Measurements from ENCODE around the gene PIK3R3. TPM values are rescaled to one million over a fixed set of nuclear protein-coding genes. Genes with fewer than 3 reads are reported as not detected.

The PIK3R3 gene
- total RNA-seq, 1 experiment from 2014 or later = 30.2 TPM

- intact Hi-C loops (cut with micrococcal nuclease; ENCODE audit: unreplicated experiment) = no loop called here
- CTCF ChIA-PET = no interaction called here
- Histone ChIP-seq H3K9me3 (ENCODE audit: low read depth, low read length, poor library complexity, severe bottlenecking) (no peaks in the 10 kb centered on the region), H3K4me3 (ENCODE audit: low read depth, low read length, poor library complexity, severe bottlenecking) (no peak overlapping the region), H3K27ac (ENCODE audit: low read depth, low read length, poor library complexity, severe bottlenecking) (no peak overlapping the region), H3K4me1 (ENCODE audit: insufficient read depth, low read length, poor library complexity, severe bottlenecking) (no peaks in the 10 kb centered on the region), H3K27me3 (replicated peaks; ENCODE audit: insufficient read depth, low read depth, low read length, poor library complexity) (no peaks in the 10 kb centered on the region), H3K36me3 (ENCODE audit: insufficient read depth, low read length, poor library complexity, severe bottlenecking) (peaks cover 8% of the 10 kb centered on the region)
- DNase-seq (ENCODE audit: low spot score) = no peak
- TF ChIP-seq CTCF (conservative IDR thresholded peaks at IDR 0.05; ENCODE audit: low read depth, low read length) (no peak), EZH2 (IDR thresholded peaks at IDR 0.05; ENCODE audit: borderline replicate concordance, low read depth, low read length, poor library complexity, severe bottlenecking) (no peak)
- BruUV-seq (replicated peaks) = no TSS peak
- POLR2A ChIA-PET (ENCODE audit: low non-redundant PET) = no interaction called here
Observed at GRCh38 chr1:46026531-46026930, 105.9 kb downstream of the PIK3R3 start.

- CTCF ChIA-PET = no interaction called here
- TF ChIP-seq CTCF (conservative IDR thresholded peaks at IDR 0.05; ENCODE audit: low read depth, low read length) (no peak), EZH2 (IDR thresholded peaks at IDR 0.05; ENCODE audit: borderline replicate concordance, low read depth, low read length, poor library complexity, severe bottlenecking) (no peak)
- intact Hi-C loops (cut with micrococcal nuclease; ENCODE audit: unreplicated experiment) = no loop called here
- no TSS peak for BruUV-seq (replicated peaks)
- POLR2A ChIA-PET (ENCODE audit: low non-redundant PET) = no interaction called here
- H3K27ac ChIP-seq (ENCODE audit: low read depth, low read length, poor library complexity, severe bottlenecking) = no peak overlapping the region
- no peak for DNase-seq (ENCODE audit: low spot score)
- H3K4me1 ChIP-seq (ENCODE audit: insufficient read depth, low read length, poor library complexity, severe bottlenecking) = no peaks in the 10 kb centered on the region
- H3K27me3 ChIP-seq (replicated peaks; ENCODE audit: insufficient read depth, low read depth, low read length, poor library complexity) = no peaks in the 10 kb centered on the region
- peaks cover 8% of the 10 kb centered on the region for H3K36me3 ChIP-seq (ENCODE audit: insufficient read depth, low read length, poor library complexity, severe bottlenecking)
- no peaks in the 10 kb centered on the region for H3K9me3 ChIP-seq (ENCODE audit: low read depth, low read length, poor library complexity, severe bottlenecking)
- H3K4me3 ChIP-seq (ENCODE audit: low read depth, low read length, poor library complexity, severe bottlenecking) = no peak overlapping the region
Observed at GRCh38 chr1:46021046-46021996, 111.1 kb downstream of the PIK3R3 start.

DNA sequence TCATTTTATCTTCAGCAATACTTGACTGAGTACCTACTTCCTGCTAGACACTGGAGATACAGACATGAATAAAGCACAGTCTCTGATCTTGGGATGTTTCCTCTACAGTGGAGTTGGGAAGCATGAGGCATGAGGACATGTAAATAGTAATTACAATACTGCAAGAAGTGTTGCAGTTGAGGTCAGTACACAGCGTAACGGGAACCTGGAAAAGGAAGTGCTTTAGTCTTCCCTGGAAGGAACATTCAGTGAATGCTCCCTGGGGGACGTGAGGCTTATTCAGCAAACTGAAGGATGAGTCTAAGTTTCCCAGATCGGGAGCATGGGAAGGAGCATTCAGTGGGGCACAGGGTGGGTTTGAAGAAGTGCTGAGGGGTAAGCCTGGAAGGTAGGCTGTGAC lies 112.4 kb downstream of the PIK3R3 start:
- no TSS peak for BruUV-seq (replicated peaks)
- ChIA-PET CTCF (no interaction called here), POLR2A (ENCODE audit: low non-redundant PET) (no interaction called here)
- no peaks in the 10 kb centered on the region for H3K27me3 ChIP-seq (replicated peaks; ENCODE audit: insufficient read depth, low read depth, low read length, poor library complexity)
- intact Hi-C loops (cut with micrococcal nuclease; ENCODE audit: unreplicated experiment) = no loop called here
- H3K36me3 ChIP-seq (ENCODE audit: insufficient read depth, low read length, poor library complexity, severe bottlenecking) = peaks cover 8% of the 10 kb centered on the region
- DNase-seq (ENCODE audit: low spot score) = no peak
- no peaks in the 10 kb centered on the region for H3K4me1 ChIP-seq (ENCODE audit: insufficient read depth, low read length, poor library complexity, severe bottlenecking)
- TF ChIP-seq CTCF (conservative IDR thresholded peaks at IDR 0.05; ENCODE audit: low read depth, low read length) (no peak), EZH2 (IDR thresholded peaks at IDR 0.05; ENCODE audit: borderline replicate concordance, low read depth, low read length, poor library complexity, severe bottlenecking) (no peak)
- H3K4me3 ChIP-seq (ENCODE audit: low read depth, low read length, poor library complexity, severe bottlenecking) = no peak overlapping the region
- no peaks in the 10 kb centered on the region for H3K9me3 ChIP-seq (ENCODE audit: low read depth, low read length, poor library complexity, severe bottlenecking)
- H3K27ac ChIP-seq (ENCODE audit: low read depth, low read length, poor library complexity, severe bottlenecking) = no peak overlapping the region
